Activated CD8-positive, alpha-beta T cell treated with anti-CD3 and anti-CD28 coated beads, Interleukin-2, amount 10 ng/mL, durations not matched to agents 7 days and 5 days (primary cell): Measurements from ENCODE around the gene OR51I2. TPM values are rescaled to one million over a fixed set of nuclear protein-coding genes. Genes with fewer than 3 reads are reported as not detected.

ENCODE experiments used
- ATAC-seq: fragments of 150-1000 bp; cut with Tn5 transposase; one replicate; pipeline ENCODE4 v1.10.0; 2021; ENCODE audit warnings: moderate library complexity
- CTCF ChIA-PET: fragments of 350-600 bp; sonication (Branson Sonifier 250); formaldehyde crosslinking; loops from one replicate; lab custom pipeline; 2021; ENCODE audit warnings: antibody characterized with exemption; lab: Charles Lee
- POLR2A ChIA-PET: fragments of 350-600 bp; sonication (Branson Sonifier 250); formaldehyde crosslinking; loops from one replicate; lab custom pipeline; 2021; ENCODE audit warnings: antibody characterized with exemption; lab: Charles Lee
- DNase-seq: peaks from one replicate; pipeline ENCODE4 v3.0.0-alpha.2; 2020
- H3K27ac Mint-ChIP-seq: one replicate; pipeline ENCODE4 v1.8.0; 2021; ENCODE audit warnings: mild to moderate bottlenecking, mixed read lengths
- H3K27me3 Mint-ChIP-seq: one replicate; pipeline ENCODE4 v1.8.0; 2021; ENCODE audit warnings: low read depth, mixed read lengths
- H3K36me3 Mint-ChIP-seq: one replicate; pipeline ENCODE4 v1.8.0; 2021; ENCODE audit warnings: low read depth, mixed read lengths
- H3K4me1 Mint-ChIP-seq: one replicate; pipeline ENCODE4 v1.8.0; 2021; ENCODE audit warnings: low read depth, mixed read lengths
- H3K4me3 Mint-ChIP-seq: one replicate; pipeline ENCODE4 v1.8.0; 2021; ENCODE audit warnings: mild to moderate bottlenecking, mixed read lengths
- H3K9me3 Mint-ChIP-seq: one replicate; pipeline ENCODE4 v1.8.0; 2022; ENCODE audit warnings: mixed read lengths; ENCODE audit not compliant: insufficient read depth
- total RNA-seq, 2 experiments: library from RNA; stranded (reverse); gene quantifications; one replicate each; pipeline ENCODE4 v1.2.3, GENCODE V29; 2021

The OR51I2 gene
- total RNA-seq, 2 experiments from 2014 or later: not detected

GRCh38 chr11:5486003-5486402 lies 36.9 kb downstream of the OR51I2 start:
- peaks cover 8% of the 10 kb centered on the region for H3K27me3 Mint-ChIP-seq
- CTCF ChIA-PET: interaction anchor here (1.2 kb wide), 1 partner anchor 10 kb away, joined by 4 read pairs; no protein-coding TSS in a partner anchor
- H3K4me1 Mint-ChIP-seq: no peaks in the 10 kb centered on the region
- no peaks in the 10 kb centered on the region for H3K9me3 Mint-ChIP-seq
- ATAC-seq (no peak), DNase-seq (no peak)
- POLR2A ChIA-PET: no interaction called here
- no peak overlapping the region for H3K4me3 Mint-ChIP-seq
- no peaks in the 10 kb centered on the region for H3K36me3 Mint-ChIP-seq
- no peak overlapping the region for H3K27ac Mint-ChIP-seq

GRCh38 chr11:5486421-5486820 lies 37.3 kb downstream of the OR51I2 start:
- Mint-ChIP-seq H3K27me3 (peaks cover 8% of the 10 kb centered on the region), H3K36me3 (no peaks in the 10 kb centered on the region), H3K9me3 (no peaks in the 10 kb centered on the region), H3K27ac (no peak overlapping the region), H3K4me3 (no peak overlapping the region), H3K4me1 (no peaks in the 10 kb centered on the region)
- POLR2A ChIA-PET: no interaction called here
- CTCF ChIA-PET: interaction anchor here (1.2 kb wide), 1 partner anchor 11 kb away, joined by 4 read pairs; no protein-coding TSS in a partner anchor
- DNase-seq (no peak), ATAC-seq (no peak)

- no peaks in the 10 kb centered on the region for H3K4me1 Mint-ChIP-seq
- no peaks in the 10 kb centered on the region for H3K9me3 Mint-ChIP-seq
- CTCF ChIA-PET: no interaction called here
- POLR2A ChIA-PET: no interaction called here
- DNase-seq (no peak), ATAC-seq (no peak)
- H3K4me3 Mint-ChIP-seq: no peak within 1 kb of the TSS
- H3K27ac Mint-ChIP-seq: no peak within 1 kb of the TSS
- H3K36me3 Mint-ChIP-seq: no peaks in the 10 kb centered on the region
- H3K27me3 Mint-ChIP-seq: peaks cover 11% of the 10 kb centered on the region
Measured at GRCh38 chr11:5488385-5488784, 39.3 kb downstream of the OR51I2 start, which contains the start of gene OR52D1. Gene OR52D1 (plus strand): TSS chr11:5488685. CDS start chr11:5488707, 22 bp downstream.

- Mint-ChIP-seq H3K27ac (no peak overlapping the region), H3K4me3 (no peak overlapping the region), H3K4me1 (no peaks in the 10 kb centered on the region), H3K27me3 (peaks cover 9% of the 10 kb centered on the region), H3K9me3 (no peaks in the 10 kb centered on the region), H3K36me3 (no peaks in the 10 kb centered on the region)
- CTCF ChIA-PET: no interaction called here
- ATAC-seq (no peak), DNase-seq (no peak)
- POLR2A ChIA-PET: no interaction called here
Measured at GRCh38 chr11:5488798-5489399, 39.8 kb downstream of the OR51I2 start.

GRCh38 chr11:5489576-5490357 lies 40.6 kb downstream of the OR51I2 start:
- no peaks in the 10 kb centered on the region for H3K4me1 Mint-ChIP-seq
- H3K4me3 Mint-ChIP-seq: no peak overlapping the region
- no peaks in the 10 kb centered on the region for H3K9me3 Mint-ChIP-seq
- ChIA-PET POLR2A (no interaction called here), CTCF (no interaction called here)
- no peaks in the 10 kb centered on the region for H3K36me3 Mint-ChIP-seq
- peaks cover 11% of the 10 kb centered on the region for H3K27me3 Mint-ChIP-seq
- ATAC-seq (no peak), DNase-seq (no peak)
- no peak overlapping the region for H3K27ac Mint-ChIP-seq

- H3K4me3 Mint-ChIP-seq: no peak overlapping the region
- peaks cover 12% of the 10 kb centered on the region for H3K27me3 Mint-ChIP-seq
- H3K36me3 Mint-ChIP-seq: no peaks in the 10 kb centered on the region
- ChIA-PET POLR2A (no interaction called here), CTCF (no interaction called here)
- no peak overlapping the region for H3K27ac Mint-ChIP-seq
- no peaks in the 10 kb centered on the region for H3K4me1 Mint-ChIP-seq
- no peaks in the 10 kb centered on the region for H3K9me3 Mint-ChIP-seq
- ATAC-seq (no peak), DNase-seq (no peak)
Measured at GRCh38 chr11:5499671-5500070, 50.5 kb downstream of the OR51I2 start.

- H3K9me3 Mint-ChIP-seq: no peaks in the 10 kb centered on the region
- no peak overlapping the region for H3K27ac Mint-ChIP-seq
- ChIA-PET CTCF (no interaction called here), POLR2A (no interaction called here)
- DNase-seq (no peak), ATAC-seq (no peak)
- peaks cover 12% of the 10 kb centered on the region for H3K27me3 Mint-ChIP-seq
- H3K36me3 Mint-ChIP-seq: no peaks in the 10 kb centered on the region
- no peaks in the 10 kb centered on the region for H3K4me1 Mint-ChIP-seq
- no peak overlapping the region for H3K4me3 Mint-ChIP-seq
Measured at GRCh38 chr11:5500393-5500801, 51.3 kb downstream of the OR51I2 start.

- Mint-ChIP-seq H3K36me3 (no peaks in the 10 kb centered on the region), H3K27me3 (peaks cover 9% of the 10 kb centered on the region), H3K4me1 (no peaks in the 10 kb centered on the region), H3K27ac (no peak overlapping the region), H3K4me3 (no peak overlapping the region), H3K9me3 (no peaks in the 10 kb centered on the region)
- ATAC-seq (no peak), DNase-seq (no peak)
- POLR2A ChIA-PET: no interaction called here
- CTCF ChIA-PET: interaction anchor here (2.3 kb wide), 1 partner anchor 28 kb away, joined by 7 read pairs; no protein-coding TSS in a partner anchor
Measured at GRCh38 chr11:5504403-5504921, 55.3 kb downstream of the OR51I2 start.

- ChIA-PET POLR2A (no interaction called here), CTCF (interaction anchor here (2.3 kb wide), 1 partner anchor 29 kb away, joined by 7 read pairs; no protein-coding TSS in a partner anchor)
- Mint-ChIP-seq H3K27ac (no peak overlapping the region), H3K9me3 (no peaks in the 10 kb centered on the region), H3K36me3 (no peaks in the 10 kb centered on the region), H3K27me3 (peaks cover 8% of the 10 kb centered on the region), H3K4me1 (no peaks in the 10 kb centered on the region), H3K4me3 (no peak overlapping the region)
- DNase-seq (no peak), ATAC-seq (no peak)
Measured at GRCh38 chr11:5505363-5506048, 56.4 kb downstream of the OR51I2 start.
